HepG2 (cell line): ENCODE results near the gene ZCCHC3. TPM values are rescaled to one million over a fixed set of nuclear protein-coding genes. Genes with fewer than 3 reads are reported as not detected.

Experiments used
- CBFB ChIP-seq: sonication (generic); formaldehyde crosslinking; IDR thresholded peaks from 2 replicates; pipeline ENCODE4 v1.4.0; 2020; ENCODE audit warnings: missing genetic modification reagents
- GATA4 ChIP-seq: sonication (generic); IDR thresholded peaks from 2 replicates; pipeline ENCODE4 v1.6.1; 2016; ENCODE audit warnings: antibody characterized with exemption, low read depth, borderline replicate concordance
- HMGA1 ChIP-seq: sonication (generic); formaldehyde crosslinking; conservative IDR thresholded peaks from 2 replicates; pipeline ENCODE4 v1.4.0; 2020; ENCODE audit warnings: missing genetic modification reagents
- HNRNPUL1 ChIP-seq: fragments of 200-400 bp; formaldehyde crosslinking; IDR thresholded peaks from 2 replicates; pipeline ENCODE4 v1.6.1; 2017; ENCODE audit warnings: low read depth, mild to moderate bottlenecking, low read length, moderate library complexity
- IRX3 ChIP-seq: sonication (generic); formaldehyde crosslinking; IDR thresholded peaks from 2 replicates; pipeline ENCODE4 v1.8.1; 2023; ENCODE audit warnings: mild to moderate bottlenecking, low read depth, missing genetic modification reagents, borderline replicate concordance
- MXD4 ChIP-seq: IDR thresholded peaks from 2 replicates; pipeline ENCODE4 v1.6.1; 2016; ENCODE audit warnings: mild to moderate bottlenecking, missing biosample characterization, missing genetic modification reagents
- NCOA2 ChIP-seq: sonication (generic); formaldehyde crosslinking; IDR thresholded peaks from 2 replicates; pipeline ENCODE4 v1.8.0; 2022; ENCODE audit warnings: inconsistent platforms
- PHB2 ChIP-seq: fragments of 450-650 bp; IDR thresholded peaks from 2 replicates; pipeline ENCODE4 v1.6.1; 2018; ENCODE audit not compliant: partially characterized antibody
- RFXANK ChIP-seq: IDR thresholded peaks from 2 replicates; pipeline ENCODE4 v1.6.1; 2016
- TP53 ChIP-seq: sonication (generic); formaldehyde crosslinking; conservative IDR thresholded peaks from 2 replicates; pipeline ENCODE4 v1.4.0; 2020; ENCODE audit warnings: missing genetic modification reagents
- WIZ ChIP-seq: sonication (generic); formaldehyde crosslinking; IDR thresholded peaks from 2 replicates; pipeline ENCODE4 v1.5.1; 2020; ENCODE audit warnings: mild to moderate bottlenecking, missing genetic modification reagents
- ZNF121 ChIP-seq: sonication (generic); formaldehyde crosslinking; IDR thresholded peaks from 2 replicates; pipeline ENCODE4 v1.5.0; 2020; ENCODE audit warnings: mild to moderate bottlenecking, missing genetic modification reagents
- ZNF570 ChIP-seq: sonication (generic); formaldehyde crosslinking; IDR thresholded peaks from 2 replicates; pipeline ENCODE4 v1.4.0; 2020; ENCODE audit warnings: mild to moderate bottlenecking, missing genetic modification reagents, borderline replicate concordance
- polyA plus RNA-seq, 8 experiments: library from polyadenylated mRNA; depleted of rRNA in 3 of 8; stranded (reverse) in 7 of 8; unstranded in 1 of 8; fragments of >200 nt; fragmentation: Illumina TruSeq in 4 of 8; extraction: Trizol in 4 of 8; gene quantifications; 2 replicates each; pipeline versions ENCODE4 v1.2.1 to v1.2.3, GENCODE V29; 2011 to 2016; ENCODE audit warnings: low read depth in 4 of 8, missing spikeins in 1 of 8, mixed read lengths in 1 of 8; ENCODE audit not compliant: insufficient read depth in 1 of 8
- total RNA-seq, 5 experiments: library from RNA; depleted of rRNA; stranded (reverse); fragments of >200 nt; fragmentation: Illumina TruSeq; extraction: Trizol; gene quantifications; 2 replicates each; pipeline ENCODE4 v1.2.3, GENCODE V29; 2016; ENCODE audit warnings: low read depth in 1 of 5
- TF ChIP-seq, protein P1 (sequence below): sonication (generic); formaldehyde crosslinking; IDR thresholded peaks from 2 replicates; pipeline ENCODE4 v1.4.0; 2020; ENCODE audit warnings: missing genetic modification reagents
- TF ChIP-seq, protein P2 (sequence below): fragments of 450-650 bp; IDR thresholded peaks from 2 replicates; pipeline ENCODE4 v1.6.1; 2017; ENCODE audit warnings: mild to moderate bottlenecking
- TF ChIP-seq, protein P3 (sequence below): sonication (generic); formaldehyde crosslinking; IDR thresholded peaks from 2 replicates; pipeline ENCODE4 v1.9.0; 2021; ENCODE audit warnings: missing genetic modification reagents, mild to moderate bottlenecking, borderline replicate concordance
- TF ChIP-seq, protein P4 (sequence below): IDR thresholded peaks from 2 replicates; pipeline ENCODE4 v1.6.1; 2016; ENCODE audit warnings: control low read depth

ZCCHC3 gene
- total and polyA plus RNA-seq, 2 of the 13 experiments (the other 11 are each of a cell fraction or from before 2014, with no cell fraction given) = 46.6 to 63.0 TPM

DNA sequence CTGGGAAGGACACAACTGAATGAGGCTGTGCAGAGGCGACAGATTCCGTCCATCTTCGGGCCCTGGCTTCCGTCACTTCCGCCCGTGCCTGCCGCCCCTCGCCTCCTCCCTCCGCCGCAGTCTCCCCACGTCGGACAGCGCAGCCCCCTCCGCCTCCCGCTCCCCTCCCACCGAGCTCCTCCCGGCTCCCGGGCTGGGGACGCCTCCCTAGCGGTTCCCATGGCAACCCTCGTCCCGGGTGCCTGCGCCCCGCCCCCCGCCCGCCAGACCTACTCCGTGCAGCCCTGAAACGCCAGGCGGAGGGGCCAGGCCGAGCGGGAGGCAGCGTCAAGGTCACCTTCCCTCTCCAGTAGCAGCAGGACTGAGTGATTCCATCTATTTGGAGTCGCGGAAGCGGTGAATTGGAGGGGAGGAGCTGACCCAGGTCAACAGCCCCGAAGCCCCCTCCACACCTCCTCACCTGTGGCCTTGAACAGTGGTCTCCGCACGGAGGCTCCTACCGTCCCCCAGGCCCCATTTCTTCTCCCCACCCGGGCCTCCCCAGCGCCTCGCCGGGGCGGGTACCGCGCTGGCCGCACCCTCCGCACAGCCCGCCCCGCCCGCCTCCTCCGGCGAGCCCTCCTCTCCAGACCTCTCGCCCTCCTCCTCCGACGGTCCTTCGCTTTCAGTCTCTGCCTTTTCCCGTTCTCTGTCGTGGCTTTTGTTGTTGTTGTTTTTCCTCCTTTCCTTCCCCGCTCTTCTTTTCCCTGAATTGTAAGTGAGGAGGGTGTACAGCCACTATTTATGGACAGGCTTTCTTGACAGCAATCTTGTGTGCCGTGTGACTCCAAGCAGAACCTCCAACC is 50.5 kb downstream of the ZCCHC3 start (continued):
- TF ChIP-seq, protein P1, sequence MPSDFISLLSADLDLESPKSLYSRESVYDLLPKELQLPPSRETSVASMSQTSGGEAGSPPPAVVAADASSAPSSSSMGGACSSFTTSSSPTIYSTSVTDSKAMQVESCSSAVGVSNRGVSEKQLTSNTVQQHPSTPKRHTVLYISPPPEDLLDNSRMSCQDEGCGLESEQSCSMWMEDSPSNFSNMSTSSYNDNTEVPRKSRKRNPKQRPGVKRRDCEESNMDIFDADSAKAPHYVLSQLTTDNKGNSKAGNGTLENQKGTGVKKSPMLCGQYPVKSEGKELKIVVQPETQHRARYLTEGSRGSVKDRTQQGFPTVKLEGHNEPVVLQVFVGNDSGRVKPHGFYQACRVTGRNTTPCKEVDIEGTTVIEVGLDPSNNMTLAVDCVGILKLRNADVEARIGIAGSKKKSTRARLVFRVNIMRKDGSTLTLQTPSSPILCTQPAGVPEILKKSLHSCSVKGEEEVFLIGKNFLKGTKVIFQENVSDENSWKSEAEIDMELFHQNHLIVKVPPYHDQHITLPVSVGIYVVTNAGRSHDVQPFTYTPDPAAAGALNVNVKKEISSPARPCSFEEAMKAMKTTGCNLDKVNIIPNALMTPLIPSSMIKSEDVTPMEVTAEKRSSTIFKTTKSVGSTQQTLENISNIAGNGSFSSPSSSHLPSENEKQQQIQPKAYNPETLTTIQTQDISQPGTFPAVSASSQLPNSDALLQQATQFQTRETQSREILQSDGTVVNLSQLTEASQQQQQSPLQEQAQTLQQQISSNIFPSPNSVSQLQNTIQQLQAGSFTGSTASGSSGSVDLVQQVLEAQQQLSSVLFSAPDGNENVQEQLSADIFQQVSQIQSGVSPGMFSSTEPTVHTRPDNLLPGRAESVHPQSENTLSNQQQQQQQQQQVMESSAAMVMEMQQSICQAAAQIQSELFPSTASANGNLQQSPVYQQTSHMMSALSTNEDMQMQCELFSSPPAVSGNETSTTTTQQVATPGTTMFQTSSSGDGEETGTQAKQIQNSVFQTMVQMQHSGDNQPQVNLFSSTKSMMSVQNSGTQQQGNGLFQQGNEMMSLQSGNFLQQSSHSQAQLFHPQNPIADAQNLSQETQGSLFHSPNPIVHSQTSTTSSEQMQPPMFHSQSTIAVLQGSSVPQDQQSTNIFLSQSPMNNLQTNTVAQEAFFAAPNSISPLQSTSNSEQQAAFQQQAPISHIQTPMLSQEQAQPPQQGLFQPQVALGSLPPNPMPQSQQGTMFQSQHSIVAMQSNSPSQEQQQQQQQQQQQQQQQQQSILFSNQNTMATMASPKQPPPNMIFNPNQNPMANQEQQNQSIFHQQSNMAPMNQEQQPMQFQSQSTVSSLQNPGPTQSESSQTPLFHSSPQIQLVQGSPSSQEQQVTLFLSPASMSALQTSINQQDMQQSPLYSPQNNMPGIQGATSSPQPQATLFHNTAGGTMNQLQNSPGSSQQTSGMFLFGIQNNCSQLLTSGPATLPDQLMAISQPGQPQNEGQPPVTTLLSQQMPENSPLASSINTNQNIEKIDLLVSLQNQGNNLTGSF (CRISPR knock-in tag) = peak; percentile 94
- peak; percentile 82 for TF ChIP-seq HNRNPUL1
- TF ChIP-seq IRX3 (CRISPR knock-in tag) = peak; percentile 61; the same call in 1 of the 2 replicates
- TF ChIP-seq, protein P2, sequence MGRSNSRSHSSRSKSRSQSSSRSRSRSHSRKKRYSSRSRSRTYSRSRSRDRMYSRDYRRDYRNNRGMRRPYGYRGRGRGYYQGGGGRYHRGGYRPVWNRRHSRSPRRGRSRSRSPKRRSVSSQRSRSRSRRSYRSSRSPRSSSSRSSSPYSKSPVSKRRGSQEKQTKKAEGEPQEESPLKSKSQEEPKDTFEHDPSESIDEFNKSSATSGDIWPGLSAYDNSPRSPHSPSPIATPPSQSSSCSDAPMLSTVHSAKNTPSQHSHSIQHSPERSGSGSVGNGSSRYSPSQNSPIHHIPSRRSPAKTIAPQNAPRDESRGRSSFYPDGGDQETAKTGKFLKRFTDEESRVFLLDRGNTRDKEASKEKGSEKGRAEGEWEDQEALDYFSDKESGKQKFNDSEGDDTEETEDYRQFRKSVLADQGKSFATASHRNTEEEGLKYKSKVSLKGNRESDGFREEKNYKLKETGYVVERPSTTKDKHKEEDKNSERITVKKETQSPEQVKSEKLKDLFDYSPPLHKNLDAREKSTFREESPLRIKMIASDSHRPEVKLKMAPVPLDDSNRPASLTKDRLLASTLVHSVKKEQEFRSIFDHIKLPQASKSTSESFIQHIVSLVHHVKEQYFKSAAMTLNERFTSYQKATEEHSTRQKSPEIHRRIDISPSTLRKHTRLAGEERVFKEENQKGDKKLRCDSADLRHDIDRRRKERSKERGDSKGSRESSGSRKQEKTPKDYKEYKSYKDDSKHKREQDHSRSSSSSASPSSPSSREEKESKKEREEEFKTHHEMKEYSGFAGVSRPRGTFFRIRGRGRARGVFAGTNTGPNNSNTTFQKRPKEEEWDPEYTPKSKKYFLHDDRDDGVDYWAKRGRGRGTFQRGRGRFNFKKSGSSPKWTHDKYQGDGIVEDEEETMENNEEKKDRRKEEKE = no peak
- TF ChIP-seq PHB2 = no peak
- no peak for TF ChIP-seq ZNF570 (CRISPR knock-in tag)
- TF ChIP-seq WIZ (CRISPR knock-in tag) = peak; percentile 90; the same call in 1 of the 2 replicates
- TF ChIP-seq HMGA1 (CRISPR knock-in tag) = no peak
- TF ChIP-seq ZNF121 (CRISPR knock-in tag) = peak; percentile 66
- TF ChIP-seq, protein P3, sequence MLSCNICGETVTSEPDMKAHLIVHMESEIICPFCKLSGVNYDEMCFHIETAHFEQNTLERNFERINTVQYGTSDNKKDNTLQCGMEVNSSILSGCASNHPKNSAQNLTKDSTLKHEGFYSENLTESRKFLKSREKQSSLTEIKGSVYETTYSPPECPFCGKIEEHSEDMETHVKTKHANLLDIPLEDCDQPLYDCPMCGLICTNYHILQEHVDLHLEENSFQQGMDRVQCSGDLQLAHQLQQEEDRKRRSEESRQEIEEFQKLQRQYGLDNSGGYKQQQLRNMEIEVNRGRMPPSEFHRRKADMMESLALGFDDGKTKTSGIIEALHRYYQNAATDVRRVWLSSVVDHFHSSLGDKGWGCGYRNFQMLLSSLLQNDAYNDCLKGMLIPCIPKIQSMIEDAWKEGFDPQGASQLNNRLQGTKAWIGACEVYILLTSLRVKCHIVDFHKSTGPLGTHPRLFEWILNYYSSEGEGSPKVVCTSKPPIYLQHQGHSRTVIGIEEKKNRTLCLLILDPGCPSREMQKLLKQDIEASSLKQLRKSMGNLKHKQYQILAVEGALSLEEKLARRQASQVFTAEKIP (CRISPR knock-in tag) = no peak
- peak; percentile 97 for TF ChIP-seq MXD4 (CRISPR knock-in tag)
- 0 out of 2 replicates have a peak, but pooled peaks have one; percentile 83 for TF ChIP-seq TP53 (CRISPR knock-in tag)
- peak; percentile 77; the same call in 1 of the 2 replicates for TF ChIP-seq RFXANK
- TF ChIP-seq CBFB = peak; percentile 94; the same call in 1 of the 2 replicates
- 0 out of 2 replicates have a peak, but pooled peaks have one; percentile 63 for TF ChIP-seq GATA4
- TF ChIP-seq, protein P4, sequence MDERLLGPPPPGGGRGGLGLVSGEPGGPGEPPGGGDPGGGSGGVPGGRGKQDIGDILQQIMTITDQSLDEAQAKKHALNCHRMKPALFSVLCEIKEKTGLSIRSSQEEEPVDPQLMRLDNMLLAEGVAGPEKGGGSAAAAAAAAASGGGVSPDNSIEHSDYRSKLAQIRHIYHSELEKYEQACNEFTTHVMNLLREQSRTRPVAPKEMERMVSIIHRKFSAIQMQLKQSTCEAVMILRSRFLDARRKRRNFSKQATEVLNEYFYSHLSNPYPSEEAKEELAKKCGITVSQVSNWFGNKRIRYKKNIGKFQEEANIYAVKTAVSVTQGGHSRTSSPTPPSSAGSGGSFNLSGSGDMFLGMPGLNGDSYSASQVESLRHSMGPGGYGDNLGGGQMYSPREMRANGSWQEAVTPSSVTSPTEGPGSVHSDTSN = peak; percentile 48; the same call in 1 of the 2 replicates
- peak; percentile 93 for TF ChIP-seq NCOA2 (CRISPR knock-in tag)
